Activated naive CD4-positive, alpha-beta T cell (primary cell): ENCODE results near the gene PSMG4.

Experiments used
- DNase-seq, 4 experiments: peaks; one replicate each; lab custom pipeline; 2025; lab: John Stamatoyannopoulos, UW

Gene PSMG4

GRCh38 chr6:3258720-3259490 is at the start of gene PSMG4:
TSS of gene PSMG4 (plus strand) at chr6:3258947. CDS start at chr6:3259023, 76 bp downstream.
- DNase-seq = peak; percentile 82 to 93 (median 86)

- DNase-seq = no peak
These were observed 49.4 kb upstream of the PSMG4 start for GRCh38 chr6:3209114-3210023.

GRCh38 chr6:3210024-3210610 is 48.6 kb upstream of the PSMG4 start:
- DNase-seq = no peak

- DNase-seq = no peak
These were observed 47.1 kb upstream of the PSMG4 start for GRCh38 chr6:3211681-3212080.

GRCh38 chr6:3212261-3212660 is 46.5 kb upstream of the PSMG4 start:
- no peak for DNase-seq

- DNase-seq = no peak
These were observed 45.4 kb upstream of the PSMG4 start for GRCh38 chr6:3213334-3213695.

GRCh38 chr6:3214898-3215297 is 43.8 kb upstream of the PSMG4 start:
- DNase-seq = no peak

GRCh38 chr6:3217286-3217685 is 41.5 kb upstream of the PSMG4 start:
- no peak for DNase-seq

GRCh38 chr6:3218266-3218665 is 40.5 kb upstream of the PSMG4 start:
- no peak for DNase-seq

GRCh38 chr6:3220366-3220765 is 38.4 kb upstream of the PSMG4 start:
- DNase-seq = no peak

GRCh38 chr6:3221578-3221977 is 37.2 kb upstream of the PSMG4 start:
- no peak for DNase-seq

GRCh38 chr6:3222506-3223038 is 36.2 kb upstream of the PSMG4 start:
- DNase-seq = no peak

- no peak for DNase-seq
These were observed 32.7 kb upstream of the PSMG4 start for GRCh38 chr6:3226042-3226441.

GRCh38 chr6:3226481-3227362 is 32.0 kb upstream of the PSMG4 start:
- no peak for DNase-seq

GRCh38 chr6:3227363-3228045 is 31.2 kb upstream of the PSMG4 start, which contains the start of gene TUBB2B:
TSS of gene TUBB2B (minus strand) at chr6:3227653. CDS start at chr6:3227543, 110 bp downstream.
- no peak for DNase-seq

GRCh38 chr6:3228046-3228671 is 30.6 kb upstream of the PSMG4 start:
- DNase-seq = no peak

- DNase-seq = peak in 1 of 4 experiments; percentile 13
These were observed 29.8 kb upstream of the PSMG4 start for GRCh38 chr6:3228771-3229565.

- DNase-seq = no peak
These were observed 29.1 kb upstream of the PSMG4 start for GRCh38 chr6:3229566-3230178.
